Measurements from ENCODE around the gene AK3.

AK3 gene

GRCh38 chr9:4738866-4739586, 2.0 kb downstream of the AK3 start:
- Histone ChIP-seq H3K27me3 (replicated peaks; ENCODE audit: control insufficient read depth, insufficient read depth, low read length, poor library complexity, severe bottlenecking) (no peaks in the 10 kb centered on the region), H3K9me3 (ENCODE audit: control insufficient read depth, low read length) (no peaks in the 10 kb centered on the region), H3K4me1 (ENCODE audit: control insufficient read depth, insufficient read depth, low read length, poor library complexity, severe bottlenecking) (peaks cover 14% of the 10 kb centered on the region), H3K27ac (ENCODE audit: insufficient read depth, low read length, poor library complexity, severe bottlenecking) (no peak overlapping the region), H3K4me3 (ENCODE audit: insufficient read depth, low read depth, low read length, poor library complexity, severe bottlenecking) (no peak overlapping the region), H3K36me3 (ENCODE audit: control insufficient read depth, insufficient read depth, low read length) (no peaks in the 10 kb centered on the region)
- DNase-seq: no peak

- peaks cover 4% of the 10 kb centered on the region for H3K4me1 ChIP-seq (ENCODE audit: control insufficient read depth, insufficient read depth, low read length, poor library complexity, severe bottlenecking)
- H3K9me3 ChIP-seq (ENCODE audit: control insufficient read depth, low read length): no peaks in the 10 kb centered on the region
- no peaks in the 10 kb centered on the region for H3K36me3 ChIP-seq (ENCODE audit: control insufficient read depth, insufficient read depth, low read length)
- H3K27ac ChIP-seq (ENCODE audit: insufficient read depth, low read length, poor library complexity, severe bottlenecking): no peak overlapping the region
- no peaks in the 10 kb centered on the region for H3K27me3 ChIP-seq (replicated peaks; ENCODE audit: control insufficient read depth, insufficient read depth, low read length, poor library complexity, severe bottlenecking)
- no peak for DNase-seq
- H3K4me3 ChIP-seq (ENCODE audit: insufficient read depth, low read depth, low read length, poor library complexity, severe bottlenecking): no peak overlapping the region
These were observed 6.9 kb downstream of the AK3 start for GRCh38 chr9:4734150-4734549.

GRCh38 chr9:4732890-4733289, 8.1 kb downstream of the AK3 start:
- no peaks in the 10 kb centered on the region for H3K27me3 ChIP-seq (replicated peaks; ENCODE audit: control insufficient read depth, insufficient read depth, low read length, poor library complexity, severe bottlenecking)
- H3K4me3 ChIP-seq (ENCODE audit: insufficient read depth, low read depth, low read length, poor library complexity, severe bottlenecking): no peak overlapping the region
- no peak overlapping the region for H3K27ac ChIP-seq (ENCODE audit: insufficient read depth, low read length, poor library complexity, severe bottlenecking)
- DNase-seq: no peak
- H3K9me3 ChIP-seq (ENCODE audit: control insufficient read depth, low read length): no peaks in the 10 kb centered on the region
- H3K4me1 ChIP-seq (ENCODE audit: control insufficient read depth, insufficient read depth, low read length, poor library complexity, severe bottlenecking): no peaks in the 10 kb centered on the region
- no peaks in the 10 kb centered on the region for H3K36me3 ChIP-seq (ENCODE audit: control insufficient read depth, insufficient read depth, low read length)

- Histone ChIP-seq H3K4me1 (ENCODE audit: control insufficient read depth, insufficient read depth, low read length, poor library complexity, severe bottlenecking) (no peaks in the 10 kb centered on the region), H3K36me3 (ENCODE audit: control insufficient read depth, insufficient read depth, low read length) (no peaks in the 10 kb centered on the region), H3K9me3 (ENCODE audit: control insufficient read depth, low read length) (no peaks in the 10 kb centered on the region), H3K27ac (ENCODE audit: insufficient read depth, low read length, poor library complexity, severe bottlenecking) (no peak overlapping the region), H3K27me3 (replicated peaks; ENCODE audit: control insufficient read depth, insufficient read depth, low read length, poor library complexity, severe bottlenecking) (no peaks in the 10 kb centered on the region), H3K4me3 (ENCODE audit: insufficient read depth, low read depth, low read length, poor library complexity, severe bottlenecking) (no peak overlapping the region)
- no peak for DNase-seq
These were observed 13.4 kb downstream of the AK3 start for GRCh38 chr9:4727593-4727992.

GRCh38 chr9:4725706-4726442, 15.1 kb downstream of the AK3 start:
- no peak for DNase-seq
- no peaks in the 10 kb centered on the region for H3K4me1 ChIP-seq (ENCODE audit: control insufficient read depth, insufficient read depth, low read length, poor library complexity, severe bottlenecking)
- no peaks in the 10 kb centered on the region for H3K27me3 ChIP-seq (replicated peaks; ENCODE audit: control insufficient read depth, insufficient read depth, low read length, poor library complexity, severe bottlenecking)

GRCh38 chr9:4721736-4722135, 19.3 kb downstream of the AK3 start:
- no peak for DNase-seq
- Histone ChIP-seq H3K36me3 (ENCODE audit: control insufficient read depth, insufficient read depth, low read length) (peaks cover 22% of the 10 kb centered on the region), H3K27ac (ENCODE audit: insufficient read depth, low read length, poor library complexity, severe bottlenecking) (no peak overlapping the region), H3K9me3 (ENCODE audit: control insufficient read depth, low read length) (no peaks in the 10 kb centered on the region), H3K4me1 (ENCODE audit: control insufficient read depth, insufficient read depth, low read length, poor library complexity, severe bottlenecking) (no peaks in the 10 kb centered on the region), H3K4me3 (ENCODE audit: insufficient read depth, low read depth, low read length, poor library complexity, severe bottlenecking) (no peak overlapping the region), H3K27me3 (replicated peaks; ENCODE audit: control insufficient read depth, insufficient read depth, low read length, poor library complexity, severe bottlenecking) (no peaks in the 10 kb centered on the region)

More at GRCh38 chr9:4725706-4726442, 15.1 kb downstream of the AK3 start:
- Histone ChIP-seq H3K36me3 (ENCODE audit: control insufficient read depth, insufficient read depth, low read length) (peaks cover 4% of the 10 kb centered on the region), H3K27ac (ENCODE audit: insufficient read depth, low read length, poor library complexity, severe bottlenecking) (no peak overlapping the region), H3K4me3 (ENCODE audit: insufficient read depth, low read depth, low read length, poor library complexity, severe bottlenecking) (no peak overlapping the region), H3K9me3 (ENCODE audit: control insufficient read depth, low read length) (no peaks in the 10 kb centered on the region)

GRCh38 chr9:4718911-4719310, 22.1 kb downstream of the AK3 start:
- Histone ChIP-seq H3K27me3 (replicated peaks; ENCODE audit: control insufficient read depth, insufficient read depth, low read length, poor library complexity, severe bottlenecking) (no peaks in the 10 kb centered on the region), H3K4me3 (ENCODE audit: insufficient read depth, low read depth, low read length, poor library complexity, severe bottlenecking) (no peak overlapping the region), H3K27ac (ENCODE audit: insufficient read depth, low read length, poor library complexity, severe bottlenecking) (no peak overlapping the region), H3K9me3 (ENCODE audit: control insufficient read depth, low read length) (no peaks in the 10 kb centered on the region), H3K4me1 (ENCODE audit: control insufficient read depth, insufficient read depth, low read length, poor library complexity, severe bottlenecking) (no peaks in the 10 kb centered on the region), H3K36me3 (ENCODE audit: control insufficient read depth, insufficient read depth, low read length) (peaks cover 31% of the 10 kb centered on the region)
- DNase-seq: no peak

- H3K4me1 ChIP-seq (ENCODE audit: control insufficient read depth, insufficient read depth, low read length, poor library complexity, severe bottlenecking): no peaks in the 10 kb centered on the region
- H3K27me3 ChIP-seq (replicated peaks; ENCODE audit: control insufficient read depth, insufficient read depth, low read length, poor library complexity, severe bottlenecking): no peaks in the 10 kb centered on the region
- no peak overlapping the region for H3K27ac ChIP-seq (ENCODE audit: insufficient read depth, low read length, poor library complexity, severe bottlenecking)
- peaks cover 31% of the 10 kb centered on the region for H3K36me3 ChIP-seq (ENCODE audit: control insufficient read depth, insufficient read depth, low read length)
- DNase-seq: no peak
- no peaks in the 10 kb centered on the region for H3K9me3 ChIP-seq (ENCODE audit: control insufficient read depth, low read length)
- no peak overlapping the region for H3K4me3 ChIP-seq (ENCODE audit: insufficient read depth, low read depth, low read length, poor library complexity, severe bottlenecking)
These were observed 23.2 kb downstream of the AK3 start for GRCh38 chr9:4717815-4718214.

GRCh38 chr9:4716163-4716562, 24.8 kb downstream of the AK3 start:
- H3K27me3 ChIP-seq (replicated peaks; ENCODE audit: control insufficient read depth, insufficient read depth, low read length, poor library complexity, severe bottlenecking): no peaks in the 10 kb centered on the region
- peaks cover 34% of the 10 kb centered on the region for H3K36me3 ChIP-seq (ENCODE audit: control insufficient read depth, insufficient read depth, low read length)
- H3K4me1 ChIP-seq (ENCODE audit: control insufficient read depth, insufficient read depth, low read length, poor library complexity, severe bottlenecking): no peaks in the 10 kb centered on the region
- no peak overlapping the region for H3K27ac ChIP-seq (ENCODE audit: insufficient read depth, low read length, poor library complexity, severe bottlenecking)
- no peaks in the 10 kb centered on the region for H3K9me3 ChIP-seq (ENCODE audit: control insufficient read depth, low read length)
- no peak overlapping the region for H3K4me3 ChIP-seq (ENCODE audit: insufficient read depth, low read depth, low read length, poor library complexity, severe bottlenecking)
- no peak for DNase-seq

GRCh38 chr9:4714266-4715016, 26.6 kb downstream of the AK3 start:
- H3K4me3 ChIP-seq (ENCODE audit: insufficient read depth, low read depth, low read length, poor library complexity, severe bottlenecking): no peak overlapping the region
- H3K9me3 ChIP-seq (ENCODE audit: control insufficient read depth, low read length): no peaks in the 10 kb centered on the region
- no peaks in the 10 kb centered on the region for H3K27me3 ChIP-seq (replicated peaks; ENCODE audit: control insufficient read depth, insufficient read depth, low read length, poor library complexity, severe bottlenecking)
- H3K4me1 ChIP-seq (ENCODE audit: control insufficient read depth, insufficient read depth, low read length, poor library complexity, severe bottlenecking): no peaks in the 10 kb centered on the region
- peaks cover 40% of the 10 kb centered on the region for H3K36me3 ChIP-seq (ENCODE audit: control insufficient read depth, insufficient read depth, low read length)
- no peak overlapping the region for H3K27ac ChIP-seq (ENCODE audit: insufficient read depth, low read length, poor library complexity, severe bottlenecking)
- DNase-seq: no peak
